ENCODE results near the gene TMEM245.
A peak's percentile ranks its signal among the peaks of the same experiment; 100 is the strongest.

TMEM245 gene

GRCh38 chr9:109003116-109003515 lies 116.6 kb downstream of the TMEM245 start:
- Histone ChIP-seq H3K27me3 (replicated peaks in 2 of 5; ENCODE audit: control insufficient read depth in 4 of 5, insufficient read depth in 5 of 5, low read length in 4 of 5) (peaks cover 0 to 7% (median 0%) of the 10 kb centered on the region in 5 experiments), H3K36me3 (ENCODE audit: control insufficient read depth in 4 of 4, insufficient read depth in 4 of 4, low read length in 3 of 4) (peaks cover 0 to 7% (median 0%) of the 10 kb centered on the region in 4 experiments), H3K4me3 (ENCODE audit: control insufficient read depth in 1 of 7, extremely low read depth in 1 of 7, insufficient read depth in 4 of 7, low read depth in 2 of 7, low read length in 6 of 7) (no peak overlapping the region), H3K4me1 (ENCODE audit: control extremely low read depth in 1 of 4, control insufficient read depth in 4 of 4, insufficient read depth in 4 of 4, low read length in 3 of 4) (no peaks in the 10 kb centered on the region), H3K27ac (ENCODE audit: insufficient read depth in 1 of 2, low read depth in 1 of 2, low read length in 2 of 2, poor library complexity in 1 of 2, severe bottlenecking in 2 of 2) (no peak overlapping the region), H3K9me3 (ENCODE audit: control extremely low read depth in 1 of 5, control insufficient read depth in 4 of 5, insufficient read depth in 2 of 5, low read depth in 1 of 5, low read length in 4 of 5) (peaks cover 6 to 31% (median 17%) of the 10 kb centered on the region in 5 experiments)
- no peak for DNase-seq
- 100% methylated on average over 1 of the region's 2 CpGs for WGBS (ENCODE audit: insufficient coverage)
- CTCF ChIA-PET: no interaction called here
- POLR2A ChIA-PET: no interaction called here

- WGBS (ENCODE audit: insufficient coverage): 100% methylated on average over 3 of the region's 4 CpGs
- H3K36me3 ChIP-seq (ENCODE audit: control insufficient read depth in 4 of 4, insufficient read depth in 4 of 4, low read length in 3 of 4): peaks cover 0 to 7% (median 0%) of the 10 kb centered on the region in 4 experiments
Measured at GRCh38 chr9:109002141-109002540, 117.6 kb downstream of the TMEM245 start.

GRCh38 chr9:109001275-109001676 lies 118.5 kb downstream of the TMEM245 start:
- peaks cover 0 to 7% (median 0%) of the 10 kb centered on the region in 4 experiments for H3K36me3 ChIP-seq (ENCODE audit: control insufficient read depth in 4 of 4, insufficient read depth in 4 of 4, low read length in 3 of 4)
- peaks cover 0 to 7% (median 4%) of the 10 kb centered on the region in 4 experiments for H3K4me1 ChIP-seq (ENCODE audit: control extremely low read depth in 1 of 4, control insufficient read depth in 4 of 4, insufficient read depth in 4 of 4, low read length in 3 of 4)
- no CpG with 5 or more reads among the region's 1 CpG for WGBS (ENCODE audit: insufficient coverage)
- POLR2A ChIA-PET: no interaction called here
- CTCF ChIA-PET: no interaction called here
- peaks cover 0 to 7% (median 0%) of the 10 kb centered on the region in 5 experiments for H3K27me3 ChIP-seq (replicated peaks in 2 of 5; ENCODE audit: control insufficient read depth in 4 of 5, insufficient read depth in 5 of 5, low read length in 4 of 5)
- no peak overlapping the region for H3K4me3 ChIP-seq (ENCODE audit: control insufficient read depth in 1 of 7, extremely low read depth in 1 of 7, insufficient read depth in 4 of 7, low read depth in 2 of 7, low read length in 6 of 7)
- peak in 2 of 3 donors; percentile 18 to 28 for DNase-seq
- no peak overlapping the region for H3K27ac ChIP-seq (ENCODE audit: insufficient read depth in 1 of 2, low read depth in 1 of 2, low read length in 2 of 2, poor library complexity in 1 of 2, severe bottlenecking in 2 of 2)
- peaks cover 6 to 31% (median 17%) of the 10 kb centered on the region in 5 experiments for H3K9me3 ChIP-seq (ENCODE audit: control extremely low read depth in 1 of 5, control insufficient read depth in 4 of 5, insufficient read depth in 2 of 5, low read depth in 1 of 5, low read length in 4 of 5)

More at GRCh38 chr9:109002141-109002540, 117.6 kb downstream of the TMEM245 start:
- no peak overlapping the region for H3K27ac ChIP-seq (ENCODE audit: insufficient read depth in 1 of 2, low read depth in 1 of 2, low read length in 2 of 2, poor library complexity in 1 of 2, severe bottlenecking in 2 of 2)
- ChIA-PET CTCF (no interaction called here), POLR2A (no interaction called here)
- no peak for DNase-seq
- peaks cover 0 to 7% (median 0%) of the 10 kb centered on the region in 5 experiments for H3K27me3 ChIP-seq (replicated peaks in 2 of 5; ENCODE audit: control insufficient read depth in 4 of 5, insufficient read depth in 5 of 5, low read length in 4 of 5)
- peaks cover 0 to 1% (median under 1%) of the 10 kb centered on the region in 4 experiments for H3K4me1 ChIP-seq (ENCODE audit: control extremely low read depth in 1 of 4, control insufficient read depth in 4 of 4, insufficient read depth in 4 of 4, low read length in 3 of 4)
- no peak overlapping the region for H3K4me3 ChIP-seq (ENCODE audit: control insufficient read depth in 1 of 7, extremely low read depth in 1 of 7, insufficient read depth in 4 of 7, low read depth in 2 of 7, low read length in 6 of 7)
- H3K9me3 ChIP-seq (ENCODE audit: control extremely low read depth in 1 of 5, control insufficient read depth in 4 of 5, insufficient read depth in 2 of 5, low read depth in 1 of 5, low read length in 4 of 5): peaks cover 6 to 31% (median 17%) of the 10 kb centered on the region in 5 experiments

- Histone ChIP-seq H3K27ac (ENCODE audit: insufficient read depth in 1 of 2, low read depth in 1 of 2, low read length in 2 of 2, poor library complexity in 1 of 2, severe bottlenecking in 2 of 2) (no peak overlapping the region), H3K9me3 (ENCODE audit: control extremely low read depth in 1 of 5, control insufficient read depth in 4 of 5, insufficient read depth in 2 of 5, low read depth in 1 of 5, low read length in 4 of 5) (peaks cover 0 to 7% (median 2%) of the 10 kb centered on the region in 5 experiments), H3K4me3 (ENCODE audit: control insufficient read depth in 1 of 7, extremely low read depth in 1 of 7, insufficient read depth in 4 of 7, low read depth in 2 of 7, low read length in 6 of 7) (no peak overlapping the region), H3K27me3 (replicated peaks in 2 of 5; ENCODE audit: control insufficient read depth in 4 of 5, insufficient read depth in 5 of 5, low read length in 4 of 5) (peaks cover 0 to 4% (median 0%) of the 10 kb centered on the region in 5 experiments), H3K4me1 (ENCODE audit: control extremely low read depth in 1 of 4, control insufficient read depth in 4 of 4, insufficient read depth in 4 of 4, low read length in 3 of 4) (peaks cover 0 to 17% (median 12%) of the 10 kb centered on the region in 4 experiments), H3K36me3 (ENCODE audit: control insufficient read depth in 4 of 4, insufficient read depth in 4 of 4, low read length in 3 of 4) (peaks cover 0 to 12% (median 0%) of the 10 kb centered on the region in 4 experiments)
- ChIA-PET CTCF (no interaction called here), POLR2A (no interaction called here)
- no CpG with 5 or more reads among the region's 1 CpG for WGBS (ENCODE audit: insufficient coverage)
- DNase-seq: no peak
Measured at GRCh38 chr9:108997112-108997511, 122.6 kb downstream of the TMEM245 start.

- peak in 1 of 3 donors; percentile 17 for DNase-seq
- H3K27ac ChIP-seq (ENCODE audit: insufficient read depth in 1 of 2, low read depth in 1 of 2, low read length in 2 of 2, poor library complexity in 1 of 2, severe bottlenecking in 2 of 2): no peak overlapping the region
- peaks cover 0 to 2% (median 0%) of the 10 kb centered on the region in 5 experiments for H3K27me3 ChIP-seq (replicated peaks in 2 of 5; ENCODE audit: control insufficient read depth in 4 of 5, insufficient read depth in 5 of 5, low read length in 4 of 5)
- CTCF ChIA-PET: no interaction called here
- peaks cover 0 to 12% (median 0%) of the 10 kb centered on the region in 4 experiments for H3K36me3 ChIP-seq (ENCODE audit: control insufficient read depth in 4 of 4, insufficient read depth in 4 of 4, low read length in 3 of 4)
- H3K4me3 ChIP-seq (ENCODE audit: control insufficient read depth in 1 of 7, extremely low read depth in 1 of 7, insufficient read depth in 4 of 7, low read depth in 2 of 7, low read length in 6 of 7): no peak overlapping the region
- POLR2A ChIA-PET: no interaction called here
- peaks cover 0 to 18% (median 12%) of the 10 kb centered on the region in 4 experiments for H3K4me1 ChIP-seq (ENCODE audit: control extremely low read depth in 1 of 4, control insufficient read depth in 4 of 4, insufficient read depth in 4 of 4, low read length in 3 of 4)
- H3K9me3 ChIP-seq (ENCODE audit: control extremely low read depth in 1 of 5, control insufficient read depth in 4 of 5, insufficient read depth in 2 of 5, low read depth in 1 of 5, low read length in 4 of 5): peaks cover 0 to 3% (median 0%) of the 10 kb centered on the region in 5 experiments
- no CpG with 5 or more reads among the region's 1 CpG for WGBS (ENCODE audit: insufficient coverage)
Measured at GRCh38 chr9:108996643-108997042, 123.1 kb downstream of the TMEM245 start.

- Histone ChIP-seq H3K27ac (ENCODE audit: insufficient read depth in 1 of 2, low read depth in 1 of 2, low read length in 2 of 2, poor library complexity in 1 of 2, severe bottlenecking in 2 of 2) (peak overlapping the region in 1 of 2 experiments; percentile 27), H3K4me3 (ENCODE audit: control insufficient read depth in 1 of 7, extremely low read depth in 1 of 7, insufficient read depth in 4 of 7, low read depth in 2 of 7, low read length in 6 of 7) (no peak overlapping the region), H3K4me1 (ENCODE audit: control extremely low read depth in 1 of 4, control insufficient read depth in 4 of 4, insufficient read depth in 4 of 4, low read length in 3 of 4) (peaks cover 0 to 21% (median 12%) of the 10 kb centered on the region in 4 experiments), H3K36me3 (ENCODE audit: control insufficient read depth in 4 of 4, insufficient read depth in 4 of 4, low read length in 3 of 4) (peaks cover 0 to 12% (median 0%) of the 10 kb centered on the region in 4 experiments), H3K9me3 (ENCODE audit: control extremely low read depth in 1 of 5, control insufficient read depth in 4 of 5, insufficient read depth in 2 of 5, low read depth in 1 of 5, low read length in 4 of 5) (no peaks in the 10 kb centered on the region), H3K27me3 (replicated peaks in 2 of 5; ENCODE audit: control insufficient read depth in 4 of 5, insufficient read depth in 5 of 5, low read length in 4 of 5) (no peaks in the 10 kb centered on the region)
- ChIA-PET CTCF (no interaction called here), POLR2A (no interaction called here)
- DNase-seq: peak in 2 of 3 donors; percentile 57 to 74
- no CpG with 5 or more reads among the region's 2 CpGs for WGBS (ENCODE audit: insufficient coverage)
Measured at GRCh38 chr9:108994695-108995094, 125.1 kb downstream of the TMEM245 start.

GRCh38 chr9:108991479-108991878 lies 128.3 kb downstream of the TMEM245 start:
- H3K27ac ChIP-seq (ENCODE audit: insufficient read depth in 1 of 2, low read depth in 1 of 2, low read length in 2 of 2, poor library complexity in 1 of 2, severe bottlenecking in 2 of 2): no peak overlapping the region
- H3K9me3 ChIP-seq (ENCODE audit: control extremely low read depth in 1 of 5, control insufficient read depth in 4 of 5, insufficient read depth in 2 of 5, low read depth in 1 of 5, low read length in 4 of 5): no peaks in the 10 kb centered on the region
- no peak overlapping the region for H3K4me3 ChIP-seq (ENCODE audit: control insufficient read depth in 1 of 7, extremely low read depth in 1 of 7, insufficient read depth in 4 of 7, low read depth in 2 of 7, low read length in 6 of 7)
- ChIA-PET CTCF (no interaction called here), POLR2A (interaction anchor here (0.6 kb wide), 1 partner anchor 57 kb away, joined by 3 read pairs; no protein-coding TSS in a partner anchor)
- WGBS (ENCODE audit: insufficient coverage): 42% methylated on average over 4 of the region's 5 CpGs
- peaks cover 0 to 15% (median 9%) of the 10 kb centered on the region in 4 experiments for H3K4me1 ChIP-seq (ENCODE audit: control extremely low read depth in 1 of 4, control insufficient read depth in 4 of 4, insufficient read depth in 4 of 4, low read length in 3 of 4)
- H3K27me3 ChIP-seq (replicated peaks in 2 of 5; ENCODE audit: control insufficient read depth in 4 of 5, insufficient read depth in 5 of 5, low read length in 4 of 5): no peaks in the 10 kb centered on the region
- H3K36me3 ChIP-seq (ENCODE audit: control insufficient read depth in 4 of 4, insufficient read depth in 4 of 4, low read length in 3 of 4): peaks cover 0 to 15% (median 0%) of the 10 kb centered on the region in 4 experiments
- peak in 1 of 3 donors; percentile 17 for DNase-seq
